Fibroblast of lung (primary cell): ENCODE results near the gene ZFP91. TPM values are rescaled to one million over a fixed set of nuclear protein-coding genes. Genes with fewer than 3 reads are reported as not detected.
A peak's percentile ranks its signal among the peaks of the same experiment; 100 is the strongest.

Experiments
- DNase-seq, 2 donors: peaks; one replicate each; pipeline versions ENCODE4 v3.0.0 to v3.0.0-alpha.2; 2010; ENCODE audit warnings: low read depth in 2 of 2
- H2AFZ ChIP-seq: 2 replicates; pipeline ENCODE4 v1.5.1; 2012; ENCODE audit warnings: low read length, control low read depth, inconsistent platforms
- H3K27ac ChIP-seq: 2 replicates; pipeline ENCODE4 v1.5.1; 2011; ENCODE audit warnings: low read length, control low read depth; ENCODE audit not compliant: insufficient read depth
- H3K27me3 ChIP-seq: 2 replicates; pipeline ENCODE4 v1.5.1; 2011; ENCODE audit warnings: mild to moderate bottlenecking, low read length; ENCODE audit not compliant: control insufficient read depth, insufficient read depth
- H3K36me3 ChIP-seq: 2 replicates; pipeline ENCODE4 v1.5.1; 2011; ENCODE audit warnings: low read length; ENCODE audit not compliant: control insufficient read depth, insufficient read depth
- H3K4me1 ChIP-seq: 2 replicates; pipeline ENCODE4 v1.5.1; 2011; ENCODE audit warnings: low read length; ENCODE audit not compliant: control insufficient read depth, insufficient read depth; ENCODE audit errors: extremely low read depth
- H3K4me2 ChIP-seq: 2 replicates; pipeline ENCODE4 v1.5.1; 2011; ENCODE audit warnings: low read length, control low read depth; ENCODE audit not compliant: insufficient read depth; ENCODE audit errors: extremely low read depth
- H3K4me3 ChIP-seq, 4 experiments: fragments of 200-600 bp in 1 of 4; sonication (generic) in 1 of 4; replicated peaks in 1 of 4; 2 replicates each; pipeline ENCODE4 v1.5.1; 2011 to 2016; ENCODE audit warnings: low read length in 4 of 4, low read depth in 3 of 4, mild to moderate bottlenecking in 3 of 4, control low read depth in 2 of 4, inconsistent platforms in 1 of 4, mixed read lengths in 1 of 4; ENCODE audit not compliant: insufficient read depth in 1 of 4; ENCODE audit errors: control extremely low read depth in 1 of 4
- H3K79me2 ChIP-seq: 2 replicates; pipeline ENCODE4 v1.5.1; 2012; ENCODE audit warnings: mild to moderate bottlenecking, low read length, inconsistent platforms; ENCODE audit not compliant: control insufficient read depth, insufficient read depth
- H3K9ac ChIP-seq: 2 replicates; pipeline ENCODE4 v1.5.1; 2011; ENCODE audit warnings: mild to moderate bottlenecking, low read length, control low read depth; ENCODE audit not compliant: insufficient read depth
- H3K9me3 ChIP-seq: 2 replicates; pipeline ENCODE4 v1.5.1; 2012; ENCODE audit warnings: low read depth, low read length; ENCODE audit not compliant: control insufficient read depth, insufficient read depth
- H4K20me1 ChIP-seq: 2 replicates; pipeline ENCODE4 v1.5.1; 2011; ENCODE audit warnings: low read length; ENCODE audit not compliant: control insufficient read depth, insufficient read depth; ENCODE audit errors: extremely low read depth
- EZH2 ChIP-seq: IDR thresholded peaks from 2 replicates; pipeline ENCODE4 v1.5.1; 2012; ENCODE audit warnings: low read length, control low read depth, mild to moderate bottlenecking; ENCODE audit errors: missing control alignments
- polyA plus RNA-seq, 2 donors: library from polyadenylated mRNA; depleted of rRNA in 1 of 2; stranded (reverse) in 1 of 2; unstranded in 1 of 2; fragments of >200 nt; gene quantifications; 2 replicates each; pipeline ENCODE4 v1.2.1, GENCODE V29; 2011 to 2012; ENCODE audit warnings: missing spikeins in 1 of 2
- total RNA-seq: library from RNA; depleted of rRNA; stranded (reverse); fragments of >200 nt; gene quantifications from 2 replicates; pipeline ENCODE4 v1.2.1, GENCODE V29; 2014
- TF ChIP-seq, protein P1 (sequence below), 2 donors: IDR thresholded peaks in 1 of 2; conservative IDR thresholded peaks in 1 of 2; 1 replicate in 1 of 2; 2 replicates in 1 of 2; pipeline ENCODE4 v1.5.1; 2011 to 2012; ENCODE audit warnings: low read length in 2 of 2, control low read depth in 1 of 2, inconsistent platforms in 1 of 2, low read depth in 1 of 2, mild to moderate bottlenecking in 1 of 2

Gene ZFP91
- total and polyA plus RNA-seq, 2 donors (not counting 1 experiment from before 2014, with no cell fraction given) = 50.2 to 56.9 TPM

DNA sequence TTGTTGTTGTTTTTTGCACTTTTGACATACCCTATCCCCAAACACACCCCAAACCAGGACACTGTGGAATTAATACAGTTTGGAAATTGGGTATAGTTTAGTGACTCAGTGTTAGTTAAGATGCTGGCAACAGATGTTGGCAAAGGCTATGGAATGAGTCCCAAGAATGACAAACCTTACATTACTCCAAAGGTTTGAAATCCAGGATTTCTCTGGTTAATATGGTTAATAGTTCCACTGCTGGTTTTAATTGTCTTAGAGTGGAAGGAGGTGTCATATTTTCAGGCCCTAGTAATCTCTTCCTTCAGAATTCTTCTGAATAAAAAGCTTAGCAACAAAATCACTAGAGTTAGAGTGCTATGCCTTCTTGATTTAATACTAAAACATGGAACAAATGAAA is 4.0 kb upstream of the ZFP91 start:
- no peaks in the 10 kb centered on the region for H3K27me3 ChIP-seq
- peak overlapping the region; percentile 97 for H3K27ac ChIP-seq
- H3K79me2 ChIP-seq = peaks cover 11% of the 10 kb centered on the region
- no peak for TF ChIP-seq EZH2
- TF ChIP-seq, protein P1, sequence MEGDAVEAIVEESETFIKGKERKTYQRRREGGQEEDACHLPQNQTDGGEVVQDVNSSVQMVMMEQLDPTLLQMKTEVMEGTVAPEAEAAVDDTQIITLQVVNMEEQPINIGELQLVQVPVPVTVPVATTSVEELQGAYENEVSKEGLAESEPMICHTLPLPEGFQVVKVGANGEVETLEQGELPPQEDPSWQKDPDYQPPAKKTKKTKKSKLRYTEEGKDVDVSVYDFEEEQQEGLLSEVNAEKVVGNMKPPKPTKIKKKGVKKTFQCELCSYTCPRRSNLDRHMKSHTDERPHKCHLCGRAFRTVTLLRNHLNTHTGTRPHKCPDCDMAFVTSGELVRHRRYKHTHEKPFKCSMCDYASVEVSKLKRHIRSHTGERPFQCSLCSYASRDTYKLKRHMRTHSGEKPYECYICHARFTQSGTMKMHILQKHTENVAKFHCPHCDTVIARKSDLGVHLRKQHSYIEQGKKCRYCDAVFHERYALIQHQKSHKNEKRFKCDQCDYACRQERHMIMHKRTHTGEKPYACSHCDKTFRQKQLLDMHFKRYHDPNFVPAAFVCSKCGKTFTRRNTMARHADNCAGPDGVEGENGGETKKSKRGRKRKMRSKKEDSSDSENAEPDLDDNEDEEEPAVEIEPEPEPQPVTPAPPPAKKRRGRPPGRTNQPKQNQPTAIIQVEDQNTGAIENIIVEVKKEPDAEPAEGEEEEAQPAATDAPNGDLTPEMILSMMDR (conservative IDR thresholded peaks at IDR 0.05 in 1 of 2, IDR thresholded peaks at IDR 0.05 in 1 of 2; ENCODE audit: low read depth in 1 of 2, low read length in 2 of 2) = no peak
- H3K9ac ChIP-seq = no peak overlapping the region
- H3K9me3 ChIP-seq = no peaks in the 10 kb centered on the region
- peak; percentile 45 to 76 for DNase-seq
- peak overlapping the region; percentile 72 for H3K4me2 ChIP-seq
- H3K4me3 ChIP-seq = peak overlapping the region in 1 of 4 experiments; percentile 25
- H4K20me1 ChIP-seq = no peaks in the 10 kb centered on the region
- no peaks in the 10 kb centered on the region for H3K36me3 ChIP-seq
- H3K4me1 ChIP-seq = peaks cover 29% of the 10 kb centered on the region
- H2AFZ ChIP-seq = no peak overlapping the region

- no peak within 1 kb of the TSS for H3K9ac ChIP-seq
- H3K36me3 ChIP-seq = no peaks in the 10 kb centered on the region
- H3K4me3 ChIP-seq = peak within 1 kb of the TSS in 3 of 4 experiments; percentile 3 to 93 (median 92)
- peaks cover 17% of the 10 kb centered on the region for H3K79me2 ChIP-seq
- H3K9me3 ChIP-seq = no peaks in the 10 kb centered on the region
- peak in 1 of 2 donors; percentile 82 for DNase-seq
- peaks cover 29% of the 10 kb centered on the region for H3K4me1 ChIP-seq
- H3K27me3 ChIP-seq = no peaks in the 10 kb centered on the region
- H2AFZ ChIP-seq = no peak within 1 kb of the TSS
- H3K27ac ChIP-seq = peak within 1 kb of the TSS; percentile 97
- H3K4me2 ChIP-seq = peak within 1 kb of the TSS; percentile 72
- TF ChIP-seq, protein P1 (conservative IDR thresholded peaks at IDR 0.05 in 1 of 2, IDR thresholded peaks at IDR 0.05 in 1 of 2; ENCODE audit: low read depth in 1 of 2, low read length in 2 of 2) = no peak
- TF ChIP-seq EZH2 = no peak
- no peaks in the 10 kb centered on the region for H4K20me1 ChIP-seq
These were observed 3.4 kb upstream of the ZFP91 start, which contains the start of gene LPXN for GRCh38 chr11:58575377-58576020. Gene LPXN, minus strand, starts transcription at chr11:58575856. Its CDS starts 84 bp downstream, at chr11:58575772.

GRCh38 chr11:58576887-58577471 is 1.9 kb upstream of the ZFP91 start:
- no peak overlapping the region for H2AFZ ChIP-seq

More at GRCh38 chr11:58576887-58577471, 1.9 kb upstream of the ZFP91 start:
- peak overlapping the region; percentile 64 for H3K4me2 ChIP-seq
- peak overlapping the region; percentile 54 to 93 (median 84) for H3K4me3 ChIP-seq
- H3K27ac ChIP-seq = peak overlapping the region; percentile 97
- peak; percentile 62 to 65 for DNase-seq
- TF ChIP-seq EZH2 = no peak
- TF ChIP-seq, protein P1 (conservative IDR thresholded peaks at IDR 0.05 in 1 of 2, IDR thresholded peaks at IDR 0.05 in 1 of 2; ENCODE audit: low read depth in 1 of 2, low read length in 2 of 2) = peak; percentile 49 to 59
- peaks cover 29% of the 10 kb centered on the region for H3K4me1 ChIP-seq
- H3K9ac ChIP-seq = peak overlapping the region; percentile 98
- no peaks in the 10 kb centered on the region for H3K27me3 ChIP-seq
- H3K9me3 ChIP-seq = no peaks in the 10 kb centered on the region
- H3K36me3 ChIP-seq = no peaks in the 10 kb centered on the region
- H4K20me1 ChIP-seq = no peaks in the 10 kb centered on the region
- H3K79me2 ChIP-seq = peaks cover 30% of the 10 kb centered on the region
